ENCODE results near the gene MCCC2.
"Not testable (repeated sequence)": the region's sequence is repeated elsewhere in the genome, so short reads cannot be mapped to it uniquely, and the experiment has no call there.

MCCC2 gene

DNA sequence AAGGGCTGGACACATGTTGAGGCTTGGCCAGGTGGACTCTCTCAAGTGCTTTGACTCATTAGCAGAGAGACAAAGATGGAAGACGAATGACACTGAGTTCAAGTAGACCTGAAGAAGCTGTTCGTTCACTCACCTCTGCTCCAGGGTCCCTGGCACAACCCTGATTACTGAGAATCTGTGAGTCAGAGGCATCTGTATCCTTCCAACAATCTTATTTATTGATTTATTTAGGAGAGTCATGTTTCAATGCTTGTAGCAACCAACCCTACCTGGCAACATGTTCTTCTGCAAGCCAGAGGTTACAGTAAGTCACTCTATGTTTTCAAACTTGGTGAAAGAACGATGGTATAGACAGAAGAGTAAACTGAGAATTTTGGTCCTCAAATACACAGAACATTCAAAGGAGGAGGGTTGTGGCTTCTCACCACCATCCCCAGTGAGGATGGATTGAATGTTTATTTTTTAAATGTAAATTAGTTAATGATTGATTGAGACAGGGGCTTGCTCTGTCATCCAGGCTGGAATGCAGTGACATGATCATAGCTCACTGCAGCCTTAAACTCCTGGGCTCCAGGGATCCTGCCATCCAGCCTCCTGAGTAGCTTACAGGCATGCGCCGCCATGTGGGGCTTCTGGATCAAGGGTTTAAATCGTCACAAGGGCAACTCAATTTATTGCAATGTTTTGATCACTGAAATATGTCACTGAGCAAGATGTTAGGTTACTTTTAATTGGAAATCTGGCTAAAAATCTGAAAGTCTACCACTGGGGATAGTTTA lies 76.2 kb downstream of the MCCC2 start:
- DNase-seq = no peak

DNA sequence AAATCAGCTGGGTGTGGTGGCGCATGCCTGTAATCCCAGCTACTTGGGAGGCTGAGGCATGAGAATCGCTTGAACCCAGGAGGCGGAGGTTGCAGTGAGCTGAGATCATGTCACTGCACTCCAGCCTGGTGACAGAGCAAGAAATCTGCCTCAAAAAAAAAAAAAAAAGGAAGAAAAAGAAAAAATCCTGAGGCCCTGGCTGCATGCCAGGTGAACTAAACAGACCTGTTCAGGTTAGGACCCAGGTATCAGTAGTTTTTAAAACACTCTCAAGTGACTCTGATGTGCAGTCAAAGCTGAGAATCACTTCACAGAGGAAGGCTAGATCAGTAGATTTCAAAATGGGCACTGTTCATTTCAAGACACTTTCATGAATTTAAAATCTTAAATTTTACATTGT lies 77.5 kb downstream of the MCCC2 start:
- DNase-seq = not testable (repeated sequence)

DNA sequence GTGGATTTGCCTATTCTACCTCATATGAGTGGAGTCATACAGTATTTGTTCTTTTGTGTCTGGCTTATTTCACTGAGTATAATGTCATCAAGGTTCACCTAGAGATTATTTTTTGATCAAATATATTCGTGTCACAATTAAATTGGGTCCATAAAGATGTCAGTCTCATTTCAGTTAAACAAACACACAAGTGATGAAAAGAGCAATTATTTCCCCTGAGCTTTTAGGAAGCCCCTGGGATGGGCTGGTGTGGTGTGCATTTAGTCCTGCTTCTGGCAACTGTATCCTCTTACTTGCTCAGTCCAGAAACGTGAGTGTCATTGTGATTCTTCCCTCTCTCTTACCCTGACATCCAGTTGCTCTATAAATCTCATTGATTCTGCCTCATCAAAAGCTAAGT lies 79.2 kb downstream of the MCCC2 start:
- DNase-seq = no peak

DNA sequence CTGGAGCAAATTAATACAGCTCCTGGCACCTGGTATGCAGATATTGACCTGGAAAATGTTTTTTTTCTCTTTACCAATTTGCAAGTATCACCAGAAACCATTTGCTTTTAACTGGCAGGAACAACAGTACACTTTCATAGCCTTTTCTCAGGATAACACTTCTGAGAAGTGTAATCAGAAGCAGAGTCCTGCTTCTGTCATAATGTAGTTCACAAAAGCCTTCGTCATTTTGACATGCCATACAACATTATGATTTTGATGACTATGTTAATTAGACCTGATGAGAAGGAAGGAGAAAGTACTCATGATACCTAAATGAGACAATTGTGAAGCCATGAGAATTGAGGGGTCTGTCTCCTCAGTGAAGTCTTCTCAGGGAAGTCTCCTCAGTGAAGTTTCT lies 90.8 kb downstream of the MCCC2 start:
- no peak for DNase-seq

DNA sequence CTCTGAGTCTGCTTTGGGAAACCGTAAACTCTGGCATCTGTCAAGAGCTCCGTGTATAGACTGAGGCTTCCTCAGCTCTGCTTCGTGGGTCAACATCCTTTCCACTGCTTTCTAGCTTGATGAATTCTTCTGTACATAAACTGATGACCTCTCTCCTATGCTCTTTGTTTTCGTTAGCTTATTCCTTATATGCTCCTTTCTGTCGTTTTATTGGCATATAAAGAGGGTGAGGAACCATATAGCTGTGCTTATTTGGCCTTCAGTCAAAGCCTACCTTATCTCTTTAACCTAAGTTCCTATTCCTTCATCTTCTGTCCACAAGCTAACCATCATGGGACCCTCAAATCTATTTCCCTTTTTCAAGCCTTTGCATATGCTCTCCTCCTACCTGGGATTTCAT lies 92.6 kb downstream of the MCCC2 start:
- DNase-seq = no peak

DNA sequence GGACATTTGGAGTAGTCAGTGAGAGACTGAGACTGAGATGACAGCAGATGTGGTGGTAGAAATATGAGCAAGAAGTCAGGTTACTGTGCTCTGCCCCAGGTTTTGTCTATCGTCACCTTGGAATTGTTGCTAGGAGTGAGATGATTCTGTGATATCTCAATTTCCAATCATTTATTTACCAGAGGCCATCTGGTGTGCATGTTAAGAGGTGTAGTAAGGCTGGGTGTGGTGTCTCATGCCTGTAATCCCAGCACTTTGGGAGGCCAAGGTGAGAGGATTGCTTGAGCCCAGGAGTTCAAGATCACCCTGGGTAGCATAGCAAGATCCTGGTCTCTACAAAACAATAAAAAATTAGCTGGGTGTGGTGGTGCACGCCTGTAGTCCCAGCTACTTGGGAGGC lies 93.4 kb downstream of the MCCC2 start:
- DNase-seq = no peak

DNA sequence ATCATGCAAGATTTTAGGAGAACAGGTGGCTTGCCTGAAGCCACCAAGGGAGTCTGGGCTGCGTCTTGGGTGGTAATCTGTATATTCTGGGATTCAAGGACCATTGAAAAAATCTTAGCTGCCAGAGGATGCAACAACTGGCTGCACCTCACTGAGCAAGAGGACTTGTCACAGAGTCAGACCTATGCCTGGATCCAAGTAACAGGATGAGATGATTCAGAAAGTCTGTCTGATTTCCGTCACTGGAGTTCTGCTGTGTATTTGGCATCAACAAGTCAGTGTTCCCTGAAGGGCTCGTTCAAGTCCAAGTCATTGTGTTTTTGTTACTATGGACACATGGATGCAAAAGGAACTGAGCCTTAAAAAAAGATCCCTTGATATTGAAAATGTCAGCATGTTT lies 94.2 kb downstream of the MCCC2 start:
- DNase-seq = no peak

DNA sequence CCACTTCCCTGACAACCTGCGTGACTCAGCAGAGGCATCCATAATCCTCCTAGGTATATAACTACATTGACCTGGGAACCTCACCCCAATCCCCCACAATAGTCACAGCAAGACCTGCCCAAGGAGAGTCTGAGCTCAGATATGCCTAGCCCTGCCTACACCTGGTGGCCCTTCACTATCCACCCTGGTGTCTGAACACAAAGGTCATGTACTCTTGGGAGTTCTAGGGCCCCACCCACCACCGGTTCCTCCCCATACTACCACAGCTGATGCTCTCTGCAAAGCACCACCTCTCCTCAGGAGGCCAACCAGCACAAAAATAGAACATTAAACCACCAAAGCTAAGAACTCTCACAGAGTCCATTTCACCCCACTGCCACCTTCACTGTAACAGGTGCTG lies 97.2 kb downstream of the MCCC2 start:
- DNase-seq = no peak

DNA sequence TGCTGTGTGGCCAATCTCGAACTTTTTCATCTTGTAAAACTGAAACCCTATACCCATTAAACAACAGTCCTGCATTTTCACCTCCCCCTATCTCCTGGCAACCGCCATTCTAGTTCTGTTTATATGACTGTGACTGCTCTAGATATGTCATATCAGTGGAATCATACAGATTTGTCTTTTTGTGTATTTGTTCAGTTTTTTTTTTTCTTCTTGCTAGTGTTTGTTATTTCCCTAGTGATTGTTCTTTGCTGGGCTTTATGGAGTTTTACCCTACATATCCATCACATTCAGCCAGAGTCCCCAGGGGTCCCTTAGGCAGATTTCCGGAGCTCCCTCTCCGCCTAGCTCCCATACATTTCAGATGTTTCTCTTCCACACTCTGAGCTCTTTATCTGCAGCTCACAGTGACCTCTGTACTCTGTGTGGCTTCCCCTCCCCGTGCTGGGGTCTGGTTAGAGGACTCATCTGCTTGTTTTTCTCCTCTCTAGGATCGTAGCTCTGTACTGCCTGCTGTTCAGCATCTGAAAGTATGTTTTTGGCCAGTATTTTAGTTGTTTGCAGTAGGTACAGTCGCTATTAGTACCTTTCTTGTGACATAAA lies 106.8 kb downstream of the MCCC2 start:
- DNase-seq = no peak

DNA sequence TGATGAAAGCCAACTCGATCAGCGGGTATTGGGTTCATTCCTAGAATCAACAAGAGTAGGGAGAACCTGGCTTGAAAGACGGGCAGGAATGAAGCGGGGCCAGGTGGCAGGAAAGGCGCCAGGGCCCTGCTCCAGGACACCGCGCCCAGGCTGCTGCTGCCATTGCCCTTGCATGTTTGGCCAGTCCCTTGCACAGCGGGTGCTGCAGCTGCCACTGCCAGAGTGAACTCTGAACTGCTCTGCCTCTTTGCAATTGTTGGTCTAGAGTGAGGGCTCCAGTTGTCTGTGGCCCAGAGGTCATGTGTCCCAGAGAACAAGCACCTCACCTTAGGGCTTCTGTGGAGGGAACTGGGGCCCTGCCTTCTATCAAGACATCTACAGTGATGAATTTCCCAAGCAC lies 107.9 kb downstream of the MCCC2 start:
- no peak for DNase-seq

DNA sequence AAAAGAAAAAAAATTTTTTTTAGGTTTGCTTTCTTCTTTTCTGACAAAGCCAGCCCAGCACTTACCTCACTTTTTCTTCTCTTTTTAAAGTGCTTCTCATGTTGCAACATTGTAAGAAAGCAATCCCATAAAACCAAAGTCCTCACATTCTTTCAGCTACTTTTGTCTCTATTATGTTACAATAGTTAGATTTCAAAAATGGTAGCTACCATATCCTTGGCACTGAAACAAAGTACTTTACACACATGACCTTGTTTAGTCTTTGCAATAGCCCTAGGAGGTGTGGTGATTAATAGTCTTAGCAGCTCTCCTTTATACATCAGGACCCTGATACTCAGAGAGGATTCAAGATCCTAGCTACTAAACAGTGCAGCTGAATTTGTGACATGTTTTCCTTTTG lies 108.5 kb downstream of the MCCC2 start:
- DNase-seq = no peak

DNA sequence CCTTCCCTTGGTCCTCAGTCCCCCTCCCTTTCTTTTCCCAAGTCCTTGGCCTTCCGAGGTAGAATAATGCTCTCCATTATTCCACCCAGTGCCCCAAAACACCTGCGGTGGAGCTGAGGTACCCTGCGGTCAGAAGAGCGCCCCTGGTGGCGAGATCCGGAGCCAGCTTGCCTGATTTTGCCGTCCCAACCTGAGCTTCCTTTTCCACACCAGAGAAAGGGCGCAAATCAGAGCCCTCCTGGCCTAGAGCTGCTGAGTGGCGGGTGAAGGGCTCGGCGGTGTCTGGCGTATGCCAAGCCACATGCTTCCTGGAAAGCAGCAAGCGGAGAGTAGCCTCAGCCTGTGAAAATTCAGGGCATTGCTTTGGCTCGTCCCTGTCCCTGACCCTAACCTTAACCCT lies 110.8 kb downstream of the MCCC2 start:
- DNase-seq = no peak

DNA sequence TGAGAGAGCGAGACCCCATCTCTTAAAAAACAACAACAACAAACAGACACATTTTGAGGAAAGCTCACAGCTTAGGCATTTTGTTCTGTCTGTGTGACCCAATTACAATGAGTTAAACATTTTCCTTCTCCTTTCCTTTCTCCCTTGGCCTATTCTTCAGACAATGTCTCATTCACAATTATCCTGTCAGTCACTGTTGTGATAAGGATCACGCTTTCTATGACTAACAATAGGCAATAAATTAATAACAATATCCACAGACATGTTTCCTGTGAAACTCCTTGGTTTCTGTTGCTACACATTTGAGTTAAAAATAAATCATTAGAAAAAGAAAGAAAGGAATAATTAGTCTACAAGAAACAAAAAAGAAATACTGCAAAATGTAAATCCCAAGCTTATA lies 112.1 kb downstream of the MCCC2 start:
- DNase-seq = no peak

DNA sequence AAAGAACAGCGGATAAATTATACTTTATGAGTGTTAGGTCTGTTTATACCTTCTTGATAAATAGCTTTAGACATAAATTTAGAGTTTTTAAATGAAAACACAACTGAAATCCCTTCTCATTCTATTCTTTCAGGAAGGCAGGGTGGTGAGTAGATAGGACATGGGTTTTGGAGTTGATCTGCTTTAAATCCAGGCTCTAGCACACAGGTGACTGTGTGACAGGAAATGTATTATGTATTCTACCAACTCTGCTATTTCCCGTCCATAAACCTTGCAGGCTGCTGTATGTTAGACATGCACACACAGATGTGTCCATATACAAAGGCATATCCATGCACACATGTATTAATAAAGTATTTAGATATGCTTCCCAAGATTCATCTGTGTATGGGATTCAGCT lies 112.6 kb downstream of the MCCC2 start:
- no peak for DNase-seq

DNA sequence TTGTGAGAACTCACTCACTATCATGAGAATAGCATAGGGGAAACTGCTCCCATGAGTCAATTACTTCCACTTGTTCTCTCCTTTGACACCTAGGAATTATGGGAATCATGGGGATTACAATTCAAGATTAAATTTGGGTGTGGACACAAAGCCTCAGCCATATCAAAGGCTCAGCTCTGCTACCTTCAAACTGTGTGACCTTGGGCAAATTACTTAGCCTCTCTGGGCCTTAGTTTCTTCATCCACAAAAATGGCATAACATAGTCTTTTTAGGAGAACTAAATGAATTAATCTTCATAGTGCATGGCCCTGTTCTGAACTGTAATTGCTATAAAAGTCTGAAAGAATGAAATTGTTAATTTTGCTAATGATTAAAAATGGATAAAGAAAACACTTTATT lies 113.7 kb downstream of the MCCC2 start:
- no peak for DNase-seq

DNA sequence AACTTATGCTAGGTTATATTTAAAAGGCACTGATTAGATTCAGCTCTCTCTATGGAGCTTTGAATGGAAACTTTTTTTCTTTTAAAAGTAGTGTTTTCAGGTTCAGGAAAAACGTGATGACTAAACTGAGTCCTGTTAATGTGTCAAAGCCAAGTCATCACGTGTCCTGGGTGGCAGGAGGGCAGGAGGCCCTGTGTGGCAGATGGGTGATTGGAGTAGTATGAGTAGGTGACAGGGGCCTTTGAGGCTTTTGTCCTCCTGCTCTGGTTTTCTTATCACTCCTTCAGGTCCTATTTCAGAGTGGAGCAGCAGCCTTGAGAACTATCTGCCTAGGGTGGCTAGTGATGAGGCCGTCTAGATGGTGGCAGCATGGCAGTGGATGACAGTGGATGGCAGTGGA lies 114.3 kb downstream of the MCCC2 start:
- DNase-seq = no peak

DNA sequence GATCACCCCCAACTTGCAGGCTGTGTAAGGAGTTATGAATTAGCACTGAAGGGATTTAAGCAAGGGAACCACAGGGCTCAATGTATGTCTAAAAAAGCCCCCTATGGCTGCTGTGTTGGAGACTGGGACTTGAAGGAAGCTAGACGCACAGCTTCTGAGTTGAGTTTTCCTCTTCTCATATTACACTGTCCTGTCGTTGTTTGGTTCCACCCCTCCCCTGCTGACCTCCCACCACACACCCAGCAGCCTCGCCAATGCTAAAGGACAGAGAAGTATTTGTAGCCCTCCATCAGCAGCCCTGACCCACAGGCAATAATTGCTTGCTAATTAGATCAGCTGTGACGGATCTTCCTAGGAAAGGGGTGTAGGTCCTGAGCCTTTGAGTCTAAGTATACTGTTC lies 116.8 kb downstream of the MCCC2 start:
- DNase-seq = no peak

DNA sequence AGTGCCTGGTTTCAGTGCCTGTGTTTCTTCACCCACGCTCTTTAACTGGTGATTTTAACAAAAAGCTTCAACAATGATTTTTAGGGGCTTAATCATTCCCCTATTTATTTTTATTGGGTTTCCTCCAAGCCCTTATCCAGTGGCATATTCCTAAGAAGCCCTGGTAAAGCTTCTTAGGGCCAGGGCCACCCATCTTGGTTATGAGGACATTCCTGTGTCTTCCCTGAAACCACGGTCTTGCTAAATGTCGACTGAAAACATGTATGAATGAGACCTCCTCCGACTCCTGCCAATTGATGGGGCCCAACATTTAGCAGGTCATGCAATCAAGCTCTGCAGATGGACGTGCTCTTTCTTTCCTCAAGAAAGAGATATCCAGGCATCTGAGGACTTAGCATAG lies 118.3 kb downstream of the MCCC2 start:
- no peak for DNase-seq

DNA sequence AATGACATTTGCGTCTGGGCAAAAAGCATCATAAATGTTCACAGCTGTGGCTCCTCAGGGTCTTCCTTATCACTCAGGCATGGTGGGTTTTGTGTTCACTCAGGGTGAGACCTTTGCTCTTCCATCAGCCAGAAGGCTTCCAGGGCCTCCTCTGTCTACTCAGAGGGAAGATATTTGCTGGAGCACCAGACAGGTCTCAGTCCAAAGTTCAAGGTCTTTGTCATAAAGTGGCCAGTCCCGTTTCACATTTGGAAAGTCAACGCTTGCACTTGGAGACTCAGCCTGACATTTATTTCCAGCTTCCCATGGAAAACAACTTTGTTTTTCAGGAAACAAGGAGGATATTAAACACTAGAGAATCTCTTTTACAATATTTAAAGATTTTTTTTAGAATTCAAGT lies 119.8 kb downstream of the MCCC2 start:
- DNase-seq = no peak
